ENCODE data around the gene SAT1.

Gene SAT1

DNA sequence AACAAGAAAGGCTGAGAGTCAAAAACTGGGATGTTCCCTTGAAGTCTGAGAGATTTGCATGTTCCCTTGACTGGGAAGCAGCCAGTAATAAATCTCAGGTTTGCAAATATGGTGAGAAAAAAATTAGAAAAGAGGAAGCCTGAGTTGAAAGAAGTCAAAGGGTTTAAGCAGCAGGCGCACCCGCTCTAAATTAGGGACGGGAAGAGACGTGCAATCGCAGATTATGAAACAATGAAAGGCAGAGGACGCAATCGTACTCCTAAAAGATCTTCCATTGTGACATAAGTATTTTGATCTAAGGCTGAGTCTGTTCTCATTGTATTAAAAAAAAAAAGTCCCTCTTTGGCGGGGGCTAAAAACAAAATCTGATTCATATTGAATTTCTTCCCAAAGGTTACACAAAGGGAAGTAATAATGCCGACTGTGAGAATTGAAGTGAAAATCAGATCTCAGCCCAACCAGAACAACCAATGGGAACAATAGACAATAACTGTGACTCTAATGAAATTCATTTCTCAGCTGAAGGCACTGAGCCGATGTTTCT is 28.2 kb downstream of the SAT1 start:
- no peak for DNase-seq (ENCODE audit: low read depth)

DNA sequence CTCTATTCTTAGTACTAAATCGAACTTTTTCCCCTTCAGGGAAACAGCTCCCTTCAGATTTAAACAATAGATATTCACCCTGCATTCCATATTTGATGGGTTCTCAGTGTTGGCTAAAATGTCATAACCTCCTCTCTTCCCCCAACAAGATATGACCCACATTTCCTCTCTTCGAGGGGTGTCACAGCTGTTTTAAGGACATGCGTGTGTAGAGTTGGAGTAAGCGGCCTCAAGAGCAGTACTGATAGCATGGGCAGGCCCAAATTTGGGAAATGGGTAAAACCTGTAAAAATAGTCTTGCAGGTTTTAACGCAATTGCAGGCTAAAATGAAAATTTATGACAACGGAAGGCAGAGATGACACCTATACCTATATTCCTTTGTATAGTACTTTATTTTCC is 28.7 kb downstream of the SAT1 start:
- DNase-seq (ENCODE audit: low read depth) = no peak

DNA sequence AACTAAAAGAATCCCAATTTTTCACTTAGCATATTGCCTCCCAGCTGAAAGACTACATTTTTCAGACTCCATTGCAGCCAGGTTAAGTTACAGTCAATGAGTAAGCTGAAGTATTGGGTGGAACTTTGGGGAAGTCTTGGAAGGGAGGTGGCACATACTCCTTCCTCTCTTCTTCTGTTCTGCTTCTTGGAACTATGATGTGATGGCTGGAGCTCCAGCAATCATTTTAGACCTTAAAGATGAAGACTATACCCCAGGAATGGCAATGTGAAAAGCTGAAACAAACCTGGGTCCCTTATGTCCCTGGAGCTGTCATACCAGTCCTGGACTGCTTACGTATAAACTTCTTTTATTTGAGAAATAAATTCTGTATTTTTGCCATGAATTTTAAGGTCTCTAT is 30.8 kb downstream of the SAT1 start:
- DNase-seq (ENCODE audit: low read depth) = no peak

DNA sequence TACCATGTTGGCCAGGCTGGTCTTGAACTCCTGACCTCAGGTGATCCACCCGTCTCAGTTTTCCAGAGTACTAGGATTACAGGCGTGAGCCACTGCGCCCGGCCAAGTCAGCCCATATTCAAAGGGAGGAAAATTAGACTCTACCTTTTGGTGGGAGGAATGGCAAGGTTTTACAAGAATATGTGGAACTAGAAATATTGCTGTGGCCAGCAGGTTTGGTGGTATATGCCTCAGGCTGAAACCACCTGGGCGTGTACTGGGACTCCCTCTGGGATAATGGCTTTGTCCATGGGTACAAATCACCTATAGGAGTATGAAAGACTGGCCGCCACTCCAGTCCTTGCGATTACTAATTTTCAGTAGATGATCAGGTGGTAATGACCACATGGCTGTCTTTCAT is 32.4 kb downstream of the SAT1 start:
- DNase-seq (ENCODE audit: low read depth) = no peak

DNA sequence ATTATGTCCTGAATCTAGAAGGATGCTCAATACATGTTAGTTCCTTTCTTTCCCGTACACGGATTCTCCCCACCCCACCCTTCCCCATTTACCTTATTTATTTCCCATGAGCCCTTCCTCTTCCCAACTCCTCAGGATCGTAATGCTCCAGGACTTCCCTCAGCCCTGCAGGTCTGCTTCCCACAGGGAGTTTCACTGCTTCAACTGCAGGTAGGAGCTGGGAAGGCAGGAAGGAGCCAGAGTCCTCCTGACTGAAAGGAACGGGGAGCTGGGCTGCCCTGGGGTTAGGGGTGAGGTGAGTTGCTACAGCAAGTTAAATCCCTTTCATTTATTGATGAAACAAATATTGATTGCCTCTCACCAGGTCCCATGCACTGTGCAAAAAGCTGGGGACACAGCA is 33.2 kb downstream of the SAT1 start:
- no peak for DNase-seq (ENCODE audit: low read depth)

DNA sequence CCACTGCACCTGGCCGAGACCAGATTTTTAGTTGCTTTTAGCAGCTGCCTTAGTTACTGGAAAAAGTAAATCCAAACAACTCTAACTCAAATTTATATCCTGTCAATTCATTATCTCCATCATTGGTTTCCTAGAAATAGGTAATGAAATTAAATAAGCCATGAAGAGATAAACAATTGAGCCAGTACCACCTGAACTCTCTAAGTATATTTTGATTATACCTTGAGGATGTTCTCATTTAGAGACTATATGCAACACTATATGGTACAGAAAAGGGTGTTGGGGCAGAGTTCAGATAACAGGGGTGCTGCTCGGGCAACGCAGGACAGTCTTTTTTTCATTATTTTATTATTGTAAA is 35.0 kb downstream of the SAT1 start:
- DNase-seq (ENCODE audit: low read depth) = no peak

DNA sequence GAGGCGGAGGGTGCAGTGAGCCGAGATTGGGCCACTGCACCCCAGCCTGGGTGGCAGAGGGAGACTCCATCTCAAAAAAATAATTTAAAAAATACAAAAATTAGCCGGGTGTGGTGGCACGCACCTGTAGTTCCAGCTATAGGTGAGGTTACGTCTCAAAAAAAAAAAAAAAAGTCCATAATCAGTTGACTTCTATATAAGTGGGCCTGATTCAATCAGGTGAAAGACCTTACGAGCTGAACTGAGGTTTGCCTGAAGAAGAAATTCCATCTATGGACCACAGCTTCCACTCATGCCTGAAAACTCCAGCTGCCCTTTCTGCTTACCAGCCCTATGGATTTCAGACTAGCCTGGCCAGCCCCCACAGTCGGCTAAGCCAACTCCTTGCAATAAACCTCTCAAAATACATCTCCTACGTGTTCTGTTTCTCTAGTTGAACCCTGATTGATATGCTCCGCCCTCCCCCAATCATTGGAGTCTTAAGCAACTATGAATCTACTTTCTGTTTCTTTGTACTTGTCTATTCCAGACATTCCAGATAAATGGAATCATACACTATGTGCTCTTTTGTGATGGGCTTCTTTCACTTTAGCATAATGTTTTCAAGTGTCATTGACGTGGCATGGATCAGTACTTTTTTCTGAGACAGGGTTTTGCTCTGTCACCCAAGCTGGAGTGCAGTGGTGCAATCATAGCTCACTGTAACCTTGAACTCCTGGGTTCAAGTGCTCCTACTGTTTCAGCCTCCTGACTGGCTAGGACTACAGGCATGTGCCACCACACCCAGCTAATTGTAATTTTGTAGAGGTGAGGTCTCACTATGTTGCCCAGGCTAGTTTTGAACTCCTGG is 36.6 kb downstream of the SAT1 start:
- DNase-seq (ENCODE audit: low read depth) = no peak

DNA sequence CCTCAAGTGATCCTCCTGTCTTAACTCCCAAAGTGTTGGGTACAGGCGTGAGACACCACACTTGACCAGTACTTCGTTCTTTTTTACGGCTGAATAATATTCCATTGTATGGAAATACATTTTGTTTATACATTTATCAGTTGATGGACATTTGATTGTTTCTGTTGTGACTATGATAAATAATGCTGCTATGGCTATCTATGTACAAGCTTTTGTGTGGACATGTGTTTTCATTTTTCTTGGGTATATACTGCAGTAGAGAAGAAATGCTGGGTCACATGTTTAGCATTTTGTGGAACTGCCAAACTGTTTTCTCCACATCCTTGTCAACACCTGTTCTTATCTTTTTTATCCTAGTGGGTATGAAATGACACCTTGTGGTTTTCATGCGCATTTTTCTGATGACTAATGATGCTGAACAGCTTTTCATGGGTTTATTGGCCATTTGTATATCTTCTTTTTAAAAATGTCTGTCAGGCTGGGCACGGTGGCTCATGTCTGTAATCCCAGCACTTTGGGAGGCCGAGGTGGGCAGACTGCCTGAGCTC is 37.3 kb downstream of the SAT1 start:
- no peak for DNase-seq (ENCODE audit: low read depth)

DNA sequence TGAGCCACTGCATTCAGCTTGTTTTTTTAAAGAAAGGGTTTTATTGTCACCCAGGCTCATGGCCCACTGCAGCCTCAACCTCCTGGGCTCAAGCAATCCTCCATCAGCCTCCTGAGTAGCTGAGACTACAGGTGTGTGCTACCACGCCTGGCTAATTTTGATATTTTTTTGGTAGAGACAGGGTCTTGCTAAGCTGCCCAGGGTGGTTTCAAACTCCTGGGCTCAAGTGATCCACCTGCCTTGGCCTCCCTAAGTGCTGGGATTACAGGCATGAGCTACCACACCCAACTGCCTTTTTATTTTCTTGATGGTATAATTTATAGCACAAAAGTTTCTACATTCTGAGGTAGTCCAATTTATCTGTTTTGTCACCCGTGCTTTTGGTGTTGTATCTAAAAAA is 38.9 kb downstream of the SAT1 start:
- no peak for DNase-seq (ENCODE audit: low read depth)

DNA sequence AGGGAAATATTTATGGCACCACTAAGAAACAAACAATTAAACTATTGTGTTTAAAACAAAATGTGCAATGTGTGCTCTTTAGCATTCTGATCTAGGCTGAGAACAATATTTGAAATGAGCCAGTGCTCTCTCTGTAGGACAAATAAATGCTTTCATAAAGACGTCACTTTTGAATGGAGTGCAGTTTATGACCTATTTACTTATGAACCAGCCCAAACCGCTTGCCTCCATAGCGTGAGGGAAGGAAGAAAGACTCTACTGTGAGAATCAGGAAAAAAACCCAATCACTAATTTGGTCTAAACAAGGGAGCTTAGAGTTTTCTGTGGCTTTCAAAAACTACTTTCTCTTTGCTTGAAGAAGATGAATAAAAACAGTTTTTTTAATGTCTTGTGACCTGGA is 39.4 kb downstream of the SAT1 start:
- DNase-seq (ENCODE audit: low read depth) = no peak

DNA sequence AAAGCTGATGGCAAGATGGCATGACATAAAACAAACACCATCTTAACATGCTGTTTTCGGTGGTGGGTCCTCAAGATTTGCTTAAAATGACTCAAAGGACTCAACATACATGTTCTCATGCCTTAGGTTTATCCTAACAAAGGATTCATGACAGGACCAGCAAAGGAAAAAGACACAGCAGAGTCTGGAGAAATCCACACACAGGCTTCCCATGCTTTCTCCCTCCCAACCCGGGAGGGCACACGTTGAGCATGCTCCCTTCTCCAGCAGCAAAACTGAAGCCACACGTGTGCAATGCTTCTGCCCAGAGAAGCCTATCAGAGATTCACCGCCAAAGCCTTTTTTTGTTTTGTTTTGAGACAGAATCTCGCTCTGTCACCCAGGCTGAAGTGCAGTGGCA is 39.9 kb downstream of the SAT1 start:
- no peak for DNase-seq (ENCODE audit: low read depth)

DNA sequence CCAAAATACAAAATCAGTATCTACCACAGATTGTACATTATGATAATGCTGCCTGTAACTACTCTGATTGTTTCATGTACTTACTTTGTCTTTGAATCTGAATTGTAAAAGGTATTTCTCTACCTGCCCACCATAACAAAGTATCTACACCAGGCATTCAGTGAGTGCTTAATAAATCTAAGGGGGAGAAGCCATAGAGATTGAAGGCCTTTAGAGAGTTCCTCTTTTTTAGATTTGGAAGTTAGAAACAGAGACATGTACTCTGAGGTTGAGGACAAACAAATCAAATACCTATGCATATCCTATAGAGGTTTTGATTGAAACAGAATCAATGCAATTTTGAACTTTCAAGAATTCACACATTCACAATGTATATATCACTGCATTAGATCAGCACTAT is 42.7 kb downstream of the SAT1 start:
- DNase-seq (ENCODE audit: low read depth) = no peak

DNA sequence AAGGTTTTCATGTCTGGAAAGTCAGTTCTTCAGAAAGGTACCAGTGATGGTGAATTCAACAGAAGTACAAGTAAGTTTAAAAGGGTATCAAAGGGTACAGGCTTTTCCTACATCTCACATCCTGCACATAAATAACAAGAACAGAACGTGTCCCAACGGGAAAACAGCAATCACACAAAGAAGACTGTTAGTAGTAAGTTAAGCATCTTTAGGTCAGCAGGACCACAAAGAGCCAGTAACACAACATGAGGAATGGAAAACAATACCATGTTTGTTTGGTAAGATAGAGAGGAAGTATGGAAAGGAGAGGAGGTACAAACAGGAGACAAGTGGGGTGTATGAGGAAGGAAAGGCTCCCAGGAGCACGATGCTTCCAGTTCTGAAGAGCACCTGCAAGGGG is 43.2 kb downstream of the SAT1 start:
- DNase-seq (ENCODE audit: low read depth) = no peak

DNA sequence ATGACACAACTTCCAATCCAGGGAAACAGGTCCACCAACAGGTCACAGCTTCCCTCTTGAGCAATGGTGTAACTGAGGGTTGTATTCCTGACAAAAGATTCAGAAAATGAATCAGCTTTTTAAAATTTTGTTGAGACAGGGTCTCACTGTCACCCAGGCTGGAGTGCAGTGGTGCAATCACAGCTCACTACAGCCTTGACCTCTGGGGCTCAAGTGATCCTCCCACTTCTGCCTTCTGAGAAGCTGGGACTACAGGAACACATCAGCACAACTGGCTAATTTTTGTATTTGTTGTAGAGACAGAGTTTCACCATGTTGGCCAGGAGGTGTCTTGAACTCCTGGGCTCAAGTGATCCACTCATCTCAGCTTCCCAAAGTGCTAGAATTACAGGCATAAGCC is 43.7 kb downstream of the SAT1 start:
- no peak for DNase-seq (ENCODE audit: low read depth)

DNA sequence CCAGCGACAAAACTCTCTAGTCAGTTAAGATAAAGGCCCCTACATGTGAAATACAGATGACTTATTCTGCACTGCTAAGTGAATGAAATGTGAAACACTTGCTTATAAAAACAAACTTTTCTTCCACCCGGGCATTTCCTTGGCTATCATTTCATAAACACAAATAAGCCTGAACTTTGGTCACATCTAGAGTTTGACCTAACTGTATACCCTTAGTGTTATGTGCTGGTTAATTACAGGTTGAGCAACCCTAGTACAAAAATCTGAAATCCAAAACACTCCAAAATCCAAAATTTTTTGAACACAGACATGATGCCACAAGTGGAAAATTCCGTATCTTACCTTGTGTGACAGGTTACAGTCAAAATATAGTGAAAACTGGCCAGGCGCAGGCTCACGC is 45.9 kb downstream of the SAT1 start:
- DNase-seq (ENCODE audit: low read depth) = no peak

DNA sequence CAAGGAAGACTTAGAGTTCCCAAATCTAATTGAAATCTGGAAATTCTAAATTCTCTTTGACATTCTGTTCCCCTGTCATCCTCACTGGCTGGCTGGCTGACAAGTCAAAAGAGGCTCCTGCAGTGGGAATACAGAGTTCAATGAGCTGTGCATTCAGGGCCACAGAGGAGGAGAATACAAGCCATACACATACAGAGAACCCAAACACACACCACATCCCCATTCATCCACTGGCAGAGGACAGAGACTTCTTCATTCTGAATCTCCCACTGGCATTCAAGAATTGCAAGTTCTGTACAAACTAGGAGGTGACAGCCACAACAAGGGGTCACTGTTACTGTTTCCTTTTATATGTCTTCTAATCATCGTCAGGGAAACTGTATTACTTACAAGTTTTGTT is 49.7 kb downstream of the SAT1 start:
- no peak for DNase-seq (ENCODE audit: low read depth)

All from stimulated activated CD8-positive, alpha-beta memory T cell treated with anti-CD3 and anti-CD28 coated beads, Interleukin-15, amount 100 ng/mL, for 1 hour (primary cell).